GM18517 (cell line): ENCODE data around the gene CRYGB.

Experiments
- ATAC-seq: cut with Tn5 transposase; IDR thresholded peaks from one replicate; pipeline ENCODE4 v1.9.1; 2021; ENCODE audit warnings: mild to moderate bottlenecking, moderate library complexity; ENCODE audit not compliant: unreplicated experiment

Gene CRYGB

DNA sequence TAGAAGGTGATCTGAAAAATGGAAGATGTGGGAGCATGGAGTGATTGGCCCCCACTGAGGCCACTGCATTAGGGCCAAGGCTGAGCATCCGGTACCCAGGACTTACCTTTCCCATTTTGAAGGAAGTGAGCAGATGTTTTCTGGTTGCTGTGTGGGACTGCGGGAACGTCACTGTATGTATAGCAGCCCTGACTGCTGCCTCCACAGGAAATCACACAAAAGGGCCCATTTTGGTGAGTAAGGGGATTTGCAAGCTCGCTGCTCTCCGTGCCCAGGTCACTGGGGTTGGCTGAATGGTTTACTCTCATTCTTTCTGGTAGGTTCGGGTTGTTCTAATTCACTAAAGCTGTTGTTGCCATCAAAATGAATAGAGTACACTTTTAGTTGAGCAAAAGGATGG lies at the start of gene CRYGB:
CRYGB (minus strand) TSS at position 153 of the 400 bp plus-strand sequence; CDS start at position 115, 38 bp downstream.
- no peak for ATAC-seq

GRCh38 chr2:208195531-208195930 lies 49.6 kb upstream of the CRYGB start:
- no peak for ATAC-seq

DNA sequence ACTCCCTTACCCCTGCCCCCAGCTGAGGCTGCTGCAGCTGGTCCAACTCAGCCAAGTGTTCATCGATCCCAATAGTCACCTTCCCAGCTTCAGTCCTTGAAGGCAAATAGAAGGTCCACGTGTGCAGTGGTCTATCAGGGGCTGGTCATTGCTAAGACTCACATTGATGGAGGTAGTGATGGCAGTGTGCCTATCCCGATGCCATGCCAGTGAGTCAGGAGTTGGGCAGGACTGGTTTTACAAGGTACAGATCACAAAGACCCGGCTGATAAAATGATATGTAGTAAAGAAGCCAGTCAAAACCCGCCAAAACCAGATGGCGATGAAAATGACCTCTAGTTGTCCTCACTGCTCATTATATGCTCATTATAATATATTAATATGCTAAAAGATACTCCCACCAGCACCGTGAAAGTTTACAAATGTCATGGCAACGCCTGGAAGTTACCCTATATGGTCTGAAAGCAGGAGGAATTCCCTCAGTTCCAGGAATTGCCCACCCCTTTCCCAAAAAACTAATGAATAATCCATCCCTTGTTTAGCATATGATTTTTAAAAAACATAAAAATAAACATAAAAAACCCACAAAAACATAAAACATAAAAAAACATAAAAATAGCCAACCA lies 46.8 kb upstream of the CRYGB start:
- ATAC-seq, result no peak

DNA sequence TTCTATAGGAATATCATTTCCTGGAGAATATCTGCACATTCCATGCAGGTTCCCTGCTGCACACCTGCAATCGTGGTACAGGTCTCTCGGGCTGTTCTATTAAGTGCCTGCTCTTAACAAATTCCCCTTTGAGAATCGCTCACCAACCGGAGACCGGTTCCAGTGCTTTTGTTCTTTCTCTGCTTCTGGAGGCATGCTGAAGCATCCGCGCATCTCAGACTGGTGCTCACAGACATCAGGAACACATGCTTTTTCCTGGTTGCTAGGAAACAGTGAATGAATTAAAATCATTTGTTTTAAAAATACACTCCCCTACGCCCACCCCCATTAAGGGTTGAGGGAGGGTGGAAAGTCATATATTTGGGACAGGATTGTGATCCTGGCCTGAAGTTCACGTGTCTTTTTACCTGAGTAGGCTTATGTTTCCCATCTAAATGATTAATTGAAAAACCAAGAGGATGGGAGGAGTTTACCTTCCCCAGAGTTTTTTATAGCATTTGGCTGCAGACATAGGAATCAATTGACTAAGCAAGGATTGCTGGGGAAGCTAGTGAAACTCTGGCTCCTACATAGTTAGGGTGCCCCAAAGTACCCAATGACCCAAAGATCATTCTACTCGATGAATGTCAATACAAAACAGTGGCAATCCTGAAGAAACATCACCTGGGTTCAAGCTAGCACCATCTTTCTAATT lies 44.0 kb upstream of the CRYGB start, which contains the start of gene C2orf80:
C2orf80 (minus strand) TSS at position 221 of the 694 bp plus-strand sequence. CDS start 3,044 bp downstream, outside the sequence.
- no peak for ATAC-seq

DNA sequence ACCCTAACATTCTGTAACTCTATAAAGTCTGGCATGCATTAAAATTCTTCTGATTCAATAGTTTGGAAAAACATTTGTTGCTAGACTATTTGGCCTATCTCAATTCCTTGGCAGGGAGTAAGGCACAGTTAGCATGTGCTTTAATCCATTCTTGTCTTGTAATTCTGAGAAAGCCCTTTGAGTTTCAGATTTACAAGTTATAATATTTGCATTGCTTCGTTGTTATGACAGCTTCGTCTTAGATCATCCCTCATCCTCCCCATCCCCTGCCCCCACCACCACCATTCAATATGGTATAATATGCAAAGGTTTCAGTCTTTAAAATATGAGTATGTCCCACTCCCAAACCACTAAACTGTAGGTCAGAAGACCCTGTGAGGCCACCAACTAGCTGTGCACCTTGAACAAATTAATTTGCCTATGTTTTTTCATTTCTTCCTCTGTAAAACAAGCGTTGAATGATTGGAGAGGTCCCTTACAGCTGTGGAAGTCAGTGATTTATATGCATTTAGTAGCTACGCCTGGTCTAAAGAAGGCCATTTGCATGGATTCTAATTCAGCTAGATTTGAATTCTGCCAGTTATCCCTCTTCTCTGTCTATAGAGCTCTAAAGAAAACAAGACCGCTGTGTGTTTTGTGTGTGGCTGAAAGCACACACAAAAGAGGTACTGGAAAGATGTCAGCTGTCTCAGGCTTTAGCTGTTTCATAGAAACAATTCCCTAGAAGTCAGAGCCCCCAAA lies 43.3 kb upstream of the CRYGB start:
- no peak for ATAC-seq

GRCh38 chr2:208186893-208187292 lies 40.9 kb upstream of the CRYGB start:
- no peak for ATAC-seq

- ATAC-seq, result no peak
Measured at GRCh38 chr2:208186465-208186864, 40.5 kb upstream of the CRYGB start.

DNA sequence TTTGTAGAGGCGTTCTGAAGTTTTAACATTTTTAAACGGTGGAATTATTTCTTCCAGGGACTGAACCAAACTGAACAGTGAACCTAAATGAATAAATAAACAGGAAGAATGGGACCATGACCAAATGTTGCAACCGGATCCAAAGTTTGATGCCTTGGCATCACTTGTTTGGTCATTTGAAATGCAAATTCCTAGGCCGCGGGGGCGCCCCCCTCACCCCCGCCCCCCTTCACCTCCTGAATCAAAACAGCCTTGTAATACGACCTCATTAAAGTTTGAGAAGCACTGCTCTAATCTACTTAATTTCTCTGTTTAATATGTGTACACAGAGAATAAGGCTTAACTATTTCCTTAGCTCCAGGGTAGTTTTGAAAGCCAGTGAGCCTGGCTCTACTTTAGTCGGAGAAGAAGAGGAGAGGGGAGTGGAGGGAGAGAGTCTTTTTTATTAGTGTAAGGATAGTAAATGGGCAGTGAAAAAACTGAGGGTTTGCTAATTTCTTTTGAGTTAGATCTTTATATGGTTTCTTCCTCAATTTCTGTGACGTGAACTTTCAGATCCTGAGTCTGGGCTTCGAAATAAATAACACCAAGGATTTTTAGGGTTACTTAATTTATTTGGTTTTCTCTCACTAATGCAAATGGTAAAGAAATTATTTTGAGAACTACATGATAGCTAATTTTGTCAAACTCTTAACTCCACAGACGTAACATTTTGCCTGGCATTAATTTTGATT lies 38.2 kb upstream of the CRYGB start:
- no peak for ATAC-seq

GRCh38 chr2:208183526-208183925 lies 37.6 kb upstream of the CRYGB start:
- no peak for ATAC-seq

- no peak for ATAC-seq
Measured at GRCh38 chr2:208182835-208183234, 36.9 kb upstream of the CRYGB start.

- ATAC-seq, result no peak
Measured at GRCh38 chr2:208179028-208179609, 33.2 kb upstream of the CRYGB start.

- ATAC-seq, result no peak
Measured at GRCh38 chr2:208175840-208176153, 29.8 kb upstream of the CRYGB start.

GRCh38 chr2:208175069-208175839 lies 29.3 kb upstream of the CRYGB start:
- peak; percentile 98 for ATAC-seq

GRCh38 chr2:208174144-208174543 lies 28.2 kb upstream of the CRYGB start:
- no peak for ATAC-seq

- no peak for ATAC-seq
Measured at GRCh38 chr2:208172125-208172524, 26.2 kb upstream of the CRYGB start.

DNA sequence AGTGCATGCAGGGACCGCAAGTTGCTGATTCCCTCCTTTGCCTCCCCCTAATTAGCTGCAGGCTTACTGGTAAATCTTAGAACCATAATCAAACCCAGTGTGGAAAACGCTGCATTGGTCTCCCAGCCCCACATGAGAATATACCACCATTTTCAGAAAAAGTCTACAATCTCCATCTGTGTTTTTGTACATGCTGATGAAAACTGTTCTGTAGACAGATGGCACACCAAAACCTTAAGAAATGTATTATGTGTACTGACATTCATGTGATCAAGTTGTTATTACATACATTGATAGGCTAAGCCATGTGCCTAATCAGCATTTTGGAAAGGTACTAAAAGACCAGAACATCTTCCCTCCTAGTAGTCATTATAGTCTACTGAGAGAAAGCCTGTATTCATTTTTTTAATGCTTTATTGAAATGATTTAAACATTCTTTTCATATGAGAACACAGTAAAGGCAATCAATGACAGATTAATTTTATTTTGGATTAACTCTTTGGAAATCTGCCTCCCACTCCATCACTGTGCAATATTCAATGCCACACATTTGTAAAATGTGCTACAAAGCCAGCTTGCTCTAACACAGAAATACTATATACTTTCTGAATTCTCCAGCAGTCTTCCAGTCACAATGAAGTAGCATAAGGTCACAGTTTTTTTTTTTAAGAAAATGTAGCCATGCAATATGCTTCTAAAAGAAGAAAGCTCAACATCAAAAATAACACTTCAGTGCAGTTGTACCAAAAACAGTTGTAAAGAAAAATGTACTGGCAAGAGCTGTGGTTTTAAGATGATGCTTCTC lies 19.2 kb upstream of the CRYGB start:
- no peak for ATAC-seq

GRCh38 chr2:208163489-208163888 lies 17.5 kb upstream of the CRYGB start, which contains the start of gene CRYGA:
Gene CRYGA, minus strand, starts transcription at chr2:208163589. Its CDS starts 33 bp downstream, at chr2:208163556.
- ATAC-seq, result no peak

- ATAC-seq, result no peak
Measured at GRCh38 chr2:208156439-208156838, 10.5 kb upstream of the CRYGB start.

- no peak for ATAC-seq
Measured at GRCh38 chr2:208153156-208153555, 7.2 kb upstream of the CRYGB start.
